ENCODE data around the gene CCDC13. TPM values are rescaled to one million over a fixed set of nuclear protein-coding genes. Genes with fewer than 3 reads are reported as not detected.

Gene CCDC13
- total and polyA plus RNA-seq, 2 of the 13 experiments (the other 11 are each of a cell fraction or from before 2014, with no cell fraction given): 0.22 to 0.51 TPM

DNA sequence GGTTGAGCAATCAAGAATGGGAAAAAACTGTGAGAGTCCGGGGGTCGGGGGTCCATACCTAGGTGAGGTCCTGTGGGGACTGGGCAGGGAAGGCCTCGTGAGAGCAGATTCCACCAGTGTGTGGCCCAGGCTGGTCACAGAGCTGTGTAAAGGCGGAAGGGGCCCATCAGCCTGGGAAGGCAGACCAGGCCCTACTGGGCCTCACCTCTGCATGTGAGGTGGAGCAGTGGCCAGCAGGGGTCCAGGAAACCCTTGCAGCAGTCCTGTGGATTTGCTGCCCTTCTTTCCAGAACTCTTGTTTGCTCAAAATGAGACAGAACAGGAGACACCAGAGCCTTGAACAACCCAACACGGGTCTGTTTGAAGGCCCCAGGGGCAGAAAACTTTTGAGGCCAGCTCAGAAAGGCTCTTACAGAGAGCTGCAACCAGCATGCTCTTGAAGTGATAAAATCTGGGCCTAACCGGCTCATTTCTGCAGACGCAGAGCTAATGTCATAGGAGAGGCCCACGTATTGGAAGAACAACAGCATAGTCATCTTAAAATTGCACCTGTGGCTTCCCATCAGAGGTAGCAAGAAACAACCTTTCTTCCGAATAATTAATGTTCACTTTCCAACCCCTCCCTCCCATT lies 40.1 kb downstream of the CCDC13 start (continued):
- TF ChIP-seq BCL6 (CRISPR knock-in tag; IDR thresholded peaks at IDR 0.05) (no peak), MED1 (CRISPR knock-in tag; IDR thresholded peaks at IDR 0.05) (no peak; the same call in 1 of the 2 replicates), TOPORS (CRISPR knock-in tag; IDR thresholded peaks at IDR 0.05) (no peak), NR0B2 (CRISPR knock-in tag; IDR thresholded peaks at IDR 0.05) (no peak), ARHGAP35 (CRISPR knock-in tag; IDR thresholded peaks at IDR 0.05; ENCODE audit: borderline replicate concordance) (no peak), PHF20 (CRISPR knock-in tag; IDR thresholded peaks at IDR 0.05) (0 out of 2 replicates have a peak, but pooled peaks have one; percentile 28), BRCA1 (CRISPR knock-in tag; IDR thresholded peaks at IDR 0.05) (no peak), PRPF4 (IDR thresholded peaks at IDR 0.05; ENCODE audit: low read depth, low read length, poor library complexity, severe bottlenecking) (no peak), CEBPG (CRISPR knock-in tag; IDR thresholded peaks at IDR 0.05) (no peak), IKZF1 (IDR thresholded peaks at IDR 0.05) (no peak), TCF12 (IDR thresholded peaks at IDR 0.05) (no peak), TCF12 (CRISPR knock-in tag; IDR thresholded peaks at IDR 0.05) (no peak), ZNF747 (CRISPR knock-in tag; IDR thresholded peaks at IDR 0.05; ENCODE audit: borderline replicate concordance) (no peak), ZNF510 (CRISPR knock-in tag; IDR thresholded peaks at IDR 0.05; ENCODE audit: low read depth) (no peak), ZNF441 (CRISPR knock-in tag; IDR thresholded peaks at IDR 0.05; ENCODE audit: borderline replicate concordance) (no peak), FOXJ3 (CRISPR knock-in tag; IDR thresholded peaks at IDR 0.05; ENCODE audit: borderline replicate concordance) (no peak)
- TF ChIP-seq, protein P1, sequence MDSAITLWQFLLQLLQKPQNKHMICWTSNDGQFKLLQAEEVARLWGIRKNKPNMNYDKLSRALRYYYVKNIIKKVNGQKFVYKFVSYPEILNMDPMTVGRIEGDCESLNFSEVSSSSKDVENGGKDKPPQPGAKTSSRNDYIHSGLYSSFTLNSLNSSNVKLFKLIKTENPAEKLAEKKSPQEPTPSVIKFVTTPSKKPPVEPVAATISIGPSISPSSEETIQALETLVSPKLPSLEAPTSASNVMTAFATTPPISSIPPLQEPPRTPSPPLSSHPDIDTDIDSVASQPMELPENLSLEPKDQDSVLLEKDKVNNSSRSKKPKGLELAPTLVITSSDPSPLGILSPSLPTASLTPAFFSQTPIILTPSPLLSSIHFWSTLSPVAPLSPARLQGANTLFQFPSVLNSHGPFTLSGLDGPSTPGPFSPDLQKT (CRISPR knock-in tag; IDR thresholded peaks at IDR 0.05; ENCODE audit: borderline replicate concordance): no peak
- TF ChIP-seq, protein P2, sequence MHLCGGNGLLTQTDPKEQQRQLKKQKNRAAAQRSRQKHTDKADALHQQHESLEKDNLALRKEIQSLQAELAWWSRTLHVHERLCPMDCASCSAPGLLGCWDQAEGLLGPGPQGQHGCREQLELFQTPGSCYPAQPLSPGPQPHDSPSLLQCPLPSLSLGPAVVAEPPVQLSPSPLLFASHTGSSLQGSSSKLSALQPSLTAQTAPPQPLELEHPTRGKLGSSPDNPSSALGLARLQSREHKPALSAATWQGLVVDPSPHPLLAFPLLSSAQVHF (CRISPR knock-in tag; IDR thresholded peaks at IDR 0.05): no peak
- TF ChIP-seq, protein P3, sequence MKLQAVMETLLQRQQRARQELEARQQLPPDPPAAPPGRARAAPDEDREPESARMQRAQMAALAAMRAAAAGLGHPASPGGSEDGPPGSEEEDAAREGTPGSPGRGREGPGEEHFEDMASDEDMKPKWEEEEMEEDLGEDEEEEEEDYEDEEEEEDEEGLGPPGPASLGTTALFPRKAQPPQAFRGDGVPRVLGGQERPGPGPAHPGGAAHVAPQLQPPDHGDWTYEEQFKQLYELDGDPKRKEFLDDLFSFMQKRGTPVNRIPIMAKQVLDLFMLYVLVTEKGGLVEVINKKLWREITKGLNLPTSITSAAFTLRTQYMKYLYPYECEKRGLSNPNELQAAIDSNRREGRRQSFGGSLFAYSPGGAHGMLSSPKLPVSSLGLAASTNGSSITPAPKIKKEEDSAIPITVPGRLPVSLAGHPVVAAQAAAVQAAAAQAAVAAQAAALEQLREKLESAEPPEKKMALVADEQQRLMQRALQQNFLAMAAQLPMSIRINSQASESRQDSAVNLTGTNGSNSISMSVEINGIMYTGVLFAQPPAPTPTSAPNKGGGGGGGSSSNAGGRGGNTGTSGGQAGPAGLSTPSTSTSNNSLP (IDR thresholded peaks at IDR 0.05; ENCODE audit: low read depth, low read length): no peak
- TF ChIP-seq, protein P4, sequence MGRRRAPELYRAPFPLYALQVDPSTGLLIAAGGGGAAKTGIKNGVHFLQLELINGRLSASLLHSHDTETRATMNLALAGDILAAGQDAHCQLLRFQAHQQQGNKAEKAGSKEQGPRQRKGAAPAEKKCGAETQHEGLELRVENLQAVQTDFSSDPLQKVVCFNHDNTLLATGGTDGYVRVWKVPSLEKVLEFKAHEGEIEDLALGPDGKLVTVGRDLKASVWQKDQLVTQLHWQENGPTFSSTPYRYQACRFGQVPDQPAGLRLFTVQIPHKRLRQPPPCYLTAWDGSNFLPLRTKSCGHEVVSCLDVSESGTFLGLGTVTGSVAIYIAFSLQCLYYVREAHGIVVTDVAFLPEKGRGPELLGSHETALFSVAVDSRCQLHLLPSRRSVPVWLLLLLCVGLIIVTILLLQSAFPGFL (CRISPR knock-in tag; IDR thresholded peaks at IDR 0.05): no peak
- TF ChIP-seq, protein P5, sequence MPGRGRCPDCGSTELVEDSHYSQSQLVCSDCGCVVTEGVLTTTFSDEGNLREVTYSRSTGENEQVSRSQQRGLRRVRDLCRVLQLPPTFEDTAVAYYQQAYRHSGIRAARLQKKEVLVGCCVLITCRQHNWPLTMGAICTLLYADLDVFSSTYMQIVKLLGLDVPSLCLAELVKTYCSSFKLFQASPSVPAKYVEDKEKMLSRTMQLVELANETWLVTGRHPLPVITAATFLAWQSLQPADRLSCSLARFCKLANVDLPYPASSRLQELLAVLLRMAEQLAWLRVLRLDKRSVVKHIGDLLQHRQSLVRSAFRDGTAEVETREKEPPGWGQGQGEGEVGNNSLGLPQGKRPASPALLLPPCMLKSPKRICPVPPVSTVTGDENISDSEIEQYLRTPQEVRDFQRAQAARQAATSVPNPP (CRISPR knock-in tag; IDR thresholded peaks at IDR 0.05): 0 out of 2 replicates have a peak, but pooled peaks have one; percentile 37
- TF ChIP-seq, protein P6, sequence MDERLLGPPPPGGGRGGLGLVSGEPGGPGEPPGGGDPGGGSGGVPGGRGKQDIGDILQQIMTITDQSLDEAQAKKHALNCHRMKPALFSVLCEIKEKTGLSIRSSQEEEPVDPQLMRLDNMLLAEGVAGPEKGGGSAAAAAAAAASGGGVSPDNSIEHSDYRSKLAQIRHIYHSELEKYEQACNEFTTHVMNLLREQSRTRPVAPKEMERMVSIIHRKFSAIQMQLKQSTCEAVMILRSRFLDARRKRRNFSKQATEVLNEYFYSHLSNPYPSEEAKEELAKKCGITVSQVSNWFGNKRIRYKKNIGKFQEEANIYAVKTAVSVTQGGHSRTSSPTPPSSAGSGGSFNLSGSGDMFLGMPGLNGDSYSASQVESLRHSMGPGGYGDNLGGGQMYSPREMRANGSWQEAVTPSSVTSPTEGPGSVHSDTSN (CRISPR knock-in tag; IDR thresholded peaks at IDR 0.05): no peak

Data from HepG2 (cell line).